Right renal pelvis (tissue), 4 donors: Measurements from ENCODE around the gene LRBA. TPM values are rescaled to one million over a fixed set of nuclear protein-coding genes. Genes with fewer than 3 reads are reported as not detected.
"Not testable (repeated sequence)": the region's sequence is repeated elsewhere in the genome, so short reads cannot be mapped to it uniquely, and the experiment has no call there.

Experiments
- DNase-seq, 4 donors: peaks; one replicate each; pipeline ENCODE4 v3.0.0-alpha.2; 2013; ENCODE audit warnings: low read depth in 4 of 4, low spot score in 3 of 4, missing footprints in 1 of 4
- polyA plus RNA-seq, 4 donors: library from polyadenylated mRNA; unstranded; fragments of 120-200 nt; gene quantifications; one replicate each; pipeline ENCODE4 v1.2.1, GENCODE V29; 2013; ENCODE audit not compliant: insufficient read length in 4 of 4

The LRBA gene
- polyA plus RNA-seq, 4 donors = 62.2 to 70.6 (median 67.6) TPM

DNA sequence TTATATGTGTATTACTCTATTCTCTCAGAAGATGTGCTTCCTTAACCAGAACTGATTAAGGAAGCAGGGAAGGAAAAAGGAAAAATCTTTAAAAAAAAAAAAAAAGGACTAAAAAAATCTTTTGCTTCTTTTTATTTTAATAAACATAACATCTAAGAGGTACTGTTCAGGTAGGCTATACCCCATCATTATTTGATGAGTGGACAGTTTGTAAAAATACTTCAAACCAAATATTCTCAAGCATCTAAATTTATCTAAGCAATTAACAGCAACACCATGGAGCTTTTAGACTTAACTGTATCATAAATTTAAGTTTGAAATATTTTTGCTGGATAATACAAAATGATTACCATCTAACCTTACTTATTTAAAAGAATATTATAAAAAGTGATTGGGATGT lies 264.3 kb downstream of the LRBA start:
- no peak for DNase-seq

DNA sequence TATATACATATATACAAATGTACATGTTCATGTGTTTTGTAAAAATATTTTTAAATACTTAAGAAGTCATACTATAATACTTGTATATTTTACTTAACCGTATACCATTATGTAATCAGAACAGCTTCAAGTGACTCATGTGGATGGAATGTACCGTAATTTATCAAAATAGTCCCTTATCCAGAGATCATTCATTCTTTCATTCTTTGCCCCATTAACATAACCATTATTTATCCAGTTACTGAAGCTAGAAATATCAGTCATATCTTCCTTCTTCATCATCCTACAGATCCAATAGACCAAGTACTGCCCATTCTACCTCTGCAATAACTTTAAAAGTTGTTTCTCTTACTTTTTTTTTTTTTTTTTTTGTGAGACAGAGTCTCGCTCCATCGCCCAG lies 268.9 kb downstream of the LRBA start:
- DNase-seq = no peak

DNA sequence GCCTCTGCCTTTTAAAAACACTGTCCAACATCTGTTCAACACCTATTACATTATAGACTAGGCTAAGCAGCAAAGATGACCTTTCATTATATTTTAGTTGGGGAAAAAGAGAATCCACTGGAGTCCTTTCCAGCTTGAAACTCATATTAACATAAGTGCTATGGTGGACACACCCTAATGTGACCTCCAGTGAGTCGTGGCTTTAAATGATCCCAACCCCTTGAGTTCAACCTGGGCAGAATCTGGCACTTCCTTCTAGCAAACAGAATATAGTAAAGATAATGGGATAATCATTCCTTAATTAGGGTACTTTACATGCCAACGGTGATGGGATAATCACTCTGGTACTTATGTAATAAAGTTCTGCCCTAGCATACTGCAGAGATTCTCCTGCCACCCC lies 270.5 kb downstream of the LRBA start:
- no peak for DNase-seq

DNA sequence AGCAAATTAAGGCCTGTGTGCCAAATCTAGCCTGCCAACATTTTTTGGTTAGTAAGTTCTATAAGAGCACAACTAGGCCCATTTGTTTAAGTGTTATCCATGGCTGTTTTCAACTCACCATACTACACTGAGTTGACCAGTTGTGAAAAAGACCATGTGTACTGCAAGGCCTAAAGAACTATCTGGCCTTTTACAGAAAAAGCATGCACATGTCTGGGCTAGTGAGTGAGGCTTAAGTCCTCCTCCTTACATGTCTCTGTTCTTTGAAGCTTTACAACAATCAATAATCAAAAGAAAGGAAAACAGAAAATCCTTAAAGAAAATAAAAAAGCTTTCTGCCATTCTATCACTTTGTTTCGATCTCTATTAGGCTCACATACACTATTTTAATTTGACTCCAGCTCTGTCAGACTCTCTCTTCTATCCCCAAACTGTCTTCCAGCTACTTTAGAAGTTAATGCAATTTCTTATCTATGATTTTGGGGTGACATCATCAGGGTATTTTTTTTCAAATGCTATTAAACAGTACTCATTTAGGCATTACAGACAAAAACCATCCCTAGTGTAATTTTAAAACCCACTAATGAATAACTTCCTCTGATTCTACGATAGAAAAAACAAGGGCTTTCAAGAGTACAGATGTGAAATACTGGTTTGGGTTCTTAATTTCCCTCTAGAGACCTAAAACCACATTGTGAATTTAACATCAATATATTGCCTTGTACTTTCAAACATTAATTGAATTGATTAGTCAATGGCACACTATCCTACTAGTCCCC lies 271.3 kb downstream of the LRBA start:
- DNase-seq = no peak

DNA sequence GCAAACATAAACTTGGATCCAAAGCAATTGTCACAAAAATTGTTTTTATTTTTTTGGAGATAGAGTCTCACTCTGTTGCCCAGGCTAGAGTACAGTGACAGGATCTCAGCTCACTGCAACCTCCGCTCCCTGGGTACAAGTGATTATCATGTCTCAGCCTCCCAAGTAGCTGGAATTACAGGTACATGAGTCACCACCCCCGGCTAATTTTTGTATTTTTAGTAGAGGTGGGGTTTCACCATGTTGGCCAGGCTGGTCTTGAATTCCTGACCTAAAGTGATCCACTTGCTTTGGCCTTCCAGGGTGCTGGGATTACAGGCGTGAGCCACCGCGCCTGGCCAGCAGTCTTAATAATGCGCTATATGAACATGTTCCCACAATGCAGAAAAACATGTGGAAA lies 272.2 kb downstream of the LRBA start:
- not testable (repeated sequence) for DNase-seq

DNA sequence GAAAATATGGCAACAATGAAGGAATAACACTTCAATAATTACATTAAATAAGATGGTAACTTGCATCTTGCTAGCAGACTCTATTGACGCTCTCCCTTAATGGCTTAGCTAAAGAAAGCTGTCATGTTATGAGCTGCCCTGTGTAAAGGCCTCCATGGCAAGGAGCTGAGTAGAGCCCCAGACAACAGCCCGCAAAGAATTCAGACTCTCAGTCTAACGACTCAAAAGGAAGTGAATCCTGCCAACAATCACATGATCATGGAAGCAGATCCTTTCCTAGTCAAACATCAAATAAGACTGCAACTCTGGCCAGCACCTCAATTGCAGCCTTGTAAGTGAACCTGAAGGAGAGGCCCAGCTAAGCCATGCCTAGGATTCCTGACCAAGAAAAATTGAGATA lies 275.5 kb downstream of the LRBA start:
- DNase-seq = no peak

DNA sequence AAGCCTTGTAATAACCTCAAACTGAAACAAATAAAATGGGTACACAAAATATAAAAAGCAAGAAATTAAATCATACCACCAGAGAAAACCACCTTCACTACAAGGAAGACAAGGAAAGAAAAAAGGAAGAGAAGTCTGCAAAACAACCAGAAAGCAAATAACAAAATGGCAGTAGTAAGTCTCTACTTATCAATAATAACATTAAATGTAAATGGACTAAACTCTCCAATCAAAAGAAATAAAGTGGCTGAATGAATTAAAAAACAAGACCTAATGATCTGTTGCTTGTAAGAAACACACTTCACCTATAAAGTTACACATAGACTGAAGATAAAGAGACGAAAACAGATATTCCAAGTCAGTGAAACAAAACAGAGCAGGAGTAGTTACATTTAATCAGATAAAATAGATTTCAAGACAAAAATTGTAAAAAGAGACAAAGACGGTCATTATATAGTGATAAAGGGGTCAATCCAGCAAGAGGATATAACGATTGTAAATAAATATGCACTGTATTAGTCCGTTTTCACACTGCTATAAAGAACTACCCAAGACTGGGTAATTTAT lies 289.0 kb downstream of the LRBA start:
- no peak for DNase-seq

DNA sequence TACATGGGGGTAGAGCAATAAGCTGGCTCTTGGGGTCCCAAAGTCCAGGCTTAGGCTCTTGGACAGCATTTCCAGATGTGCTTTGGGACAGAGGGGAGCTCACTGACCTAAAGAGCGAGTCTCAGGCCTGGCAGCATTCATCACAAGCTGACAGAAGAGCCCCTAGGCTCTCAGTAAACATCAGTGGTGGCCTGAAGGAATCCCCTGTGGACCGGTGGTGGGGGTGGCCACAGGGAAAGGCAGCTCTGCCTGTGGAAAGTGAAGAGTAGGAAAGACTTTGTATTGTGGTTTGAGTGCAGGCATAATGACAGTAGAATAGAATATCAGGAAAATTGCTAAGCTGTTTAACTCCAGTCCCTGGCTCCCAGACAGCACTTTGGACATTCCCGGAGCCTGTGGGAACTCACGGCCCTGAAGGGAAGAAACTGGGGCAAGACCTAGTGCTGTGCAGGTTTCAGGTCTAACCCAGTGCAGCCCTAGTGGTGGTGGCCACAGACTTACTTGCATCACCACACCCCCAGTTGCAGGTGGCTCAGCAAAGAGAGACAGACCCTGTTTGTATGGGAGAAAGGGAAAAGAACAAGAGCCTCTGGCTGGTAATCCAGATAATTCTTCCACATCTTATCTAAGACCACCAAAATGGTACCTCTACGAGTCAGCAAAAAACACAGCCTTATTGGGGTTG lies 291.2 kb downstream of the LRBA start:
- DNase-seq = no peak

DNA sequence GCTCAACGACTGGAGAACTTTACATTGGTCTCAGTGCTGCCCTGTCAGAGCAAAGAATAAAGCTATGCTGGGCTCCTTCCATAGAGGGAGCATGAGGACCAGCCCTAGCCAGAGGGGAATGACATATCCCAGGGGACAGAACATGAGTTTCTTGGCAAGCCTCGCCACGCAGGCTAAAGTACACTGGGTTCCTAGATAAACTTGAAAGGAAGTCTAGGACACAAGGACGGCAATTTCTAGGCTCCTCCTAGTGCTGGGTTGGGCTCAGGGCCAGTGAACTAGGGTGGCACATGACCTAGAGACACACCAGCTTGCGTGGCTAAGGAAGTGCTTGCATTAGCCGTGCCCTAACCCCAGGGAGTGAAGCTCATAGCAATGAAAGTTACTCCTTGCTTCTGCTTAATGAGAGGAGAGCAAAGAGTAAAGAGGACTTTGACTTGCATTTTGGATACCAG lies 292.1 kb downstream of the LRBA start:
- no peak for DNase-seq

DNA sequence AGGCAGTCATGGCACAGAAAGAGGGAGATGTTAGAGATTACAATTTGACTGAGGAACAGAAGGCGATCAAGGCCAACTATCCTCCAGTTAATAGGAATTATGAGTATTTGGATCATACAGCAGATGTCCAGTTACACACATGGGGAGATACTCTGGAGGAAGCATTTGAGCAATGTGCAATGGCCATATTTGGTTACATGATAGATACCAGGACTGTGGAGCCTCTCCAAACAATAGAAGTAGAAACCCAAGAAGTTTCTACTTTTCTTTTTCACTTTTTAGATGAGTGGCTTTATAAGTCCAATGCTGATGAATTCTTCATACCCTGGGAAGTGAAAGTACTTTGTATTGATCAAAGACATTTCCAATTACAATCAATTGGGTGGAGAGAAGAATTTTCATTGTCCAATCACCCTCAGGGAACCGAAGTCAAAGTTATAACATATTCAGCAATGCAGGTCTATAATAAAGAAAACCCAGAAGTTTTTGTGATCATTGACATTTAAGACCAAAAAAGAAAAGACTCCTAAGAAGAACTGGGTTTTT lies 294.0 kb downstream of the LRBA start:
- DNase-seq = no peak

DNA sequence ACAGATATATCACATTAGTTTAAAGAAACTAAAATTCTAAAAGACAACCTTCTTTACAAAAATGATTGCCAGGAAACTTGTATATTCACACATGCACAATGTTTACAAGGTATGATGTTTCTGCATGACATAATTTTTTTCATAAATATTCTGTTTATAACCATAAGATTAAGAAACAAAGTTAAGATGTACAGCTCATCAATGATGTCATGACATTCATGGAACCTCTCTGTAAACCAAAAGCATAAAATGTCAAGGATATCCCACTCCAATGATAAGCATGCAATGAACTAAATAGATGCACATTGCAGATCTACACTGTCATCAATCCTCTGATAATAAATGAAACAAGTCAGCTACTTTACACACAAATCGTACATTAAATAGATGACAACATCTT lies 297.1 kb downstream of the LRBA start:
- DNase-seq = no peak

DNA sequence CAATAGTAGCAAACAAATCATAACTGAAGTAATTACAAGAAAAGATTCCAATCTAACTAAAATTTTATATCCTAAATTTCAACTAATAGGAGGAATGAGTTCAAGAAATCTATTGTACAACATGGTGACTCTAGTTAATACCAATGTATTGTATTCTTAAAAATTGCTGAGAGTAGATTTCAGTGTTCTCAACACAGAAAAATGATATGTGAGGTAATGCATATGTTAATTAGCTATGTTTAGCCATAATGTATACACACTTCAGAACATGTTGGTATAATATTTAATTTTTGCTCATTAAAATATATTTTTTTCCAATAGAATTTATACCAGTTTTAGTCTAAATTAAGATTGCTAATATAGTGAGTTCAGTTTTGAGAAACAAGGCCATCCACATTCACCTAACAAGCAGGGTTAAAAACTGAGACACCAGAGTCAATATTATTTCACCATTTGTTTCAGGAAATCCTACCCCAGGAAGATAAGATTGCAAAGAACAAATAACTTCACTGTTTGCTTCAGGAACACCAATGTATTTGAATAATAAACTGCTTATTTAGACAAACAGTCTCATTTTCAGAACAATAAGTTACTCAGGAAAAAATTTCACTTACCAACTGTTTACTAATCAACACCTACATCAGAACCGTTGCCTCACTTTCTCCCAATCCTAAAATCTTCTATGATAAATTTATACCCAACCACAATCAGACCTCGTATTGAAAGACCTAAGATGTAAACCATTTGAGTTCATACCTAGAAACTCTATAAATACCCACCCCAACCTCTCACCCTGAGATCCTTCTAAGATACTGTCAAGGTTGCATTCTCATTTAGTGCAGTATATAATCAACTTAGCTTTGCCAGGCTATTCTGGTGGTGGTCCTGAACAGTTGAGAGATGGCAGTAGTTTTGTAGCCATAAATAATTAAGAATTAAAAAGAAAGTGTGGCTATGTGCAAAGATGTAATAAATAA lies 300.3 kb downstream of the LRBA start:
- no peak for DNase-seq

DNA sequence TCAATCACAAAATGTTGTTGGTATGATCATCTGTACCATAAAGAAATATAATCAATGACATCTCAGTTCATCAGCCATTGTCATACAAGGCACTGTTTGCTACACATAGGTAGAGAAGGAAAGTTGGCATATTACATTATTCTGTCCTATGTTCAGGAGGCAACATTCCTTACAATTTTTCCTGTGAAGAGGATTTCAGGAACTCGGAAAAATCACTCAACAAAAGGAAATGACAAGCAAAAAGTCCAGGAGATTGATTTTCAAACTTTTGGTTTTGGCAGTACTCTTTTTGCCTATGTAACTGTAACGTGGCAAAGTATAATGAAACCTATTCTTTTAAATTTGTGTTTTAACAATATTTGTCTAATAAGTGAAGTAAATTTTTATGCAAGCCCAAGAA lies 301.8 kb downstream of the LRBA start:
- no peak for DNase-seq

DNA sequence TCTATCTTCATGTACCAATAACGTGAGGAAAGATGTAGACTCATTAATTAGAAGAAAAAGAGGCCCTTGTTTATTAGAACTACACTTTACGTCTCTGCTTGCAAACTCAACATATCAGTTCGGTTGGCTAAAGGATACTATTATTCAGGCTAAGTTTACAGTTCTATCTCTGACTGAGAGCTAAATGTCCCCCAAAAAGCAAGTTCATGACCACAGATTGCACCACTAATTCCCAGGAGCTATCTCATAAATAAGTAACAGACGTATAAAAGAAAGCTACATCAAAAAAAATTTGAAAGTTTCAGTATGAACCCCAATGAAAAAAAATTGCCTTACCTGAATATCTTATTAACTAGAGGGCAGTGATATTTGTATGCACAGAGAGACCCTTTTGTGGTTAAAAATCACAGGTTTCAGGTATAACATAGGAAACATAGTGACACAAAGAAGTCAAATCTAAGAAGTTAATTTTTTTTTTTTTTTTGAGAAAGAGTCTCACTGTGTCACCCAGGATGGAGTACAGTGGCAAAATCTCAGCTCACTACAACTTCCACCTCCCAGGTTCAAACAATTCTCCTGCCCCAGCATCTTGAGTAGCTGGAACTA lies 304.2 kb downstream of the LRBA start:
- DNase-seq = no peak

DNA sequence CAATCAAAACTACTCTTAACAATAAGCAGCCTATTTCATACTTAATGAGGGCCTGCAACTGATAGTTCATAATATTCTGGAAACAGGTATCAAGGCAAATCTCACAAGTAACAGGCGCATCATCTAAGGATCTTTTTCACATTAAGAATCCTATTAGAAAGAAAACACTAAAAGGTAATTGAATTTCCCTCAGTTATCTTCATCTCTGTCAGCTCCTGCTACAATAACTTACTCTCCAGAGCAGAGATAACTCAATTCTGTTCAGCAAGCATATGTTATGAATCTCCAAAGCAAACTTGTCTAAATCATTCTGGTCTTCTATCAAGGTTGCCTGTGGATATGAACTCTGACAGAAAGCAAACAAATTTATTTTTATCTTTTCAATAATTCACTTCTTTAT lies 307.1 kb downstream of the LRBA start:
- no peak for DNase-seq

DNA sequence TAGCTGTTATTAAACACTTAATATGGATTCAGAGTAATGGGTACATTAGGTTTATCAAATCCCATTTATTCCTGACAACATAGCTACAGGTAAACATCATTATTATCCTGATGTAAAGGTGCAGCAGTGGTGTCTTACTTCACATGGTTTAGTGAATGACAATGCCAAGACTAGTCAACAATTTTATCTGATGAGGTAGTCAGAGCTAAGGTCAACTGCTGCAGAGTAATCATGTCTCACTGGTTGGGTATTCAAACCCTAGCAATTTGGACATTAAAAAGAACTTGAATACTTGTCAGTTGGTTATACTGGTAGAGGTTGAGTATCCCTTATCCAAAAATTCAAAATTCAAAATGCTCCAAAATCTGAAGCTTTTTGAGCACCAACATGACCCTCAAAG lies 315.5 kb downstream of the LRBA start:
- DNase-seq = no peak

DNA sequence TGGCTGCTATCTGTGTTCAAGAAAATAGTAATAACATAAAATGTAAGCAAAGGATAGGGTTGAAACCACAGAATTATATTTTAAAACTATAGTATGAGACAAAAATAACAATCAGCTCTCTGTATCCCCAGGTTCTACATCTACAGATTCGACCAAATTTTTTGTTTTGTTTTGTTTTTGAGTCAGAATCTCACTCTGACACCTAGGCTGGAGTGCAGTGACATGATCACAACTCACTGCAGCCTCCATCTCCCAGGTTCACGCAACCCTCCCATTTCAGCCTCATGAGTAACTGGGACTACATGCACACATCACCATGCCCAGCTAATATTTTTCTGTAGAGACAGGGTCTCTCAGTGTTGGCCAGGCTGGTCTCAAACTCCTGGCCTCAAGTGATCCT lies 319.9 kb downstream of the LRBA start:
- DNase-seq = no peak

DNA sequence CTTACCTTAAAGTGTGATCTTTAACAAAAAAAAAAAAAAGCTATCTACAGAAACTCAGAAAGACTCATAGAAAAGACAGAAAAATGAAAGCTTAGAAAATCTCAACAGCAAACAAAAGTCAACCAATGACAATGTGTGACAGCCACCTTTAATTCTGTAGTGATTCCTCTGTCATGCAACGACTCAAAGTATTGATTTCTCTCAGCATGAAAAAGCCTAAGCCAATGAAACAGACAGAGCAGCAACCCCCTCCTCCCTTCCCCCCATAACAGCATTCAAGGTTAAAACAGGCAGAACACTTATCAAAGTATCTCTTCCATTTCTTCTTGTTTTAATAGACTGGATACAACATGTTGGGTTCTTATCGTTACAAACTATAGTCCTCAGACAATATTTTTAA lies 320.6 kb downstream of the LRBA start:
- no peak for DNase-seq

DNA sequence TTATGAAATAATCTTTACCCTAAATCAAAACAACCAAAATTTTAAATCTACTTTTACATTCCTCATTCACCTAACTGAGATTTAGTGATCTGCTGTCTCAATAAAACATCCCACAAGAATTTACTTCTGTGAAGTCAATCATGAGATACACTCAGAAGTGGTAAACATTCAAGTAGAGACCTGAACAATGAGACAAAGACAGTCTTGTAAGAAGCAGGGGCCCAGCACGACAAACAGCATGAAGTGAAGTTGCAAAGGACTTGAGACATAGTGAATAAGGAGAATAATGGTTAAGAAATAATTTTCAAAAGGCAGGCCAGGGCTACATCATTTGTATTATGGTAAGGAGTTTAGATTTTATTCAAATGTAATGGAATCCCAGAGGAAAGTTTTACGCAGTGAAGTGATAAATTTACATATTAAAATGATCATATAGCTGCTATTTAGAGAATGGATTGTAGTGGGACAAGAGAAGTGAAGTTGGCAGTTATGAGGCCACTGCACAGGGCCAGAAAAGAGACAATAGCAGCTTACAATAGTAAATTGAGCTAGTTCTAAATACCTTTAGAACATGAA lies 331.2 kb downstream of the LRBA start:
- no peak for DNase-seq

DNA sequence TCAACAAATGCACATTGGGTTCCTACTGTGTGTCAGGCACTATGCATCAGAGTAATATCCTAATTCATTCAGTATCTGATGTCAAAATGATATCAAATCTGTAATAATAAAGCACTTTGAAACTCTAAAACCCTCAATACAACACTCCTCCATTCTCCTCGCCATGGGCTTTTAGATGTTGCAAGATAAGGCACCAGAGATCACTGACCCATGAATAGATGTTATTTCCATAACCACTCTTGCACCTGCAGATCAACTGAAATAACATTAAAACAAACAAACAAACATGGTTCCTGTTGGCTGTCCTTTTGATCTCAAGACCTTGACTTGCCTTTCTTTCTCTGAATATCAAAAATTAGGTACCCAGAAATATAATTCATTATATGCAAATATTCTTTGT lies 333.0 kb downstream of the LRBA start:
- no peak for DNase-seq
